CD8-positive, alpha-beta memory T cell (primary cell): ENCODE data around the gene ZNF563. TPM values are rescaled to one million over a fixed set of nuclear protein-coding genes. Genes with fewer than 3 reads are reported as not detected.

Source experiments
- CTCF ChIA-PET: fragments of 350-600 bp; sonication (Branson Sonifier 250); formaldehyde crosslinking; loops from one replicate; lab custom pipeline; 2021; ENCODE audit warnings: antibody characterized with exemption; lab: Charles Lee
- POLR2A ChIA-PET: fragments of 350-600 bp; sonication (Branson Sonifier 250); formaldehyde crosslinking; loops from one replicate; lab custom pipeline; 2021; ENCODE audit warnings: antibody characterized with exemption; lab: Charles Lee
- DNase-seq, 5 donors: peaks; one replicate each; pipeline versions ENCODE4 v3.0.0 to v3.0.0-alpha.2; 2020 to 2022; ENCODE audit warnings: mixed read lengths in 1 of 5
- H3K27ac ChIP-seq: one replicate; pipeline ENCODE4 v1.7.0; 2013; ENCODE audit warnings: low read depth, mild to moderate bottlenecking, low read length, moderate library complexity
- H3K27me3 ChIP-seq: 2 replicates; pipeline ENCODE4 v1.7.0; 2013; ENCODE audit warnings: low read length, mild to moderate bottlenecking; ENCODE audit not compliant: insufficient read depth, poor library complexity, severe bottlenecking
- H3K36me3 ChIP-seq: 2 replicates; pipeline ENCODE4 v1.7.0; 2013; ENCODE audit warnings: mild to moderate bottlenecking, low read length, moderate library complexity; ENCODE audit not compliant: insufficient read depth
- H3K4me1 ChIP-seq: 2 replicates; pipeline ENCODE4 v1.7.0; 2013; ENCODE audit warnings: mild to moderate bottlenecking, low read length, moderate library complexity; ENCODE audit not compliant: insufficient read depth
- H3K4me3 ChIP-seq: 2 replicates; pipeline ENCODE4 v1.7.0; 2013; ENCODE audit warnings: mild to moderate bottlenecking, low read length
- H3K9me3 ChIP-seq: 2 replicates; pipeline ENCODE4 v1.7.0; 2013; ENCODE audit warnings: mild to moderate bottlenecking, low read length
- H3K27ac Mint-ChIP-seq, 8 donors: one replicate each; pipeline ENCODE4 v1.8.0; 2020 to 2021; ENCODE audit warnings: mixed read lengths in 8 of 8, mild to moderate bottlenecking in 6 of 8, inconsistent platforms in 3 of 8, moderate library complexity in 3 of 8
- H3K27me3 Mint-ChIP-seq, 2 donors: one replicate each; pipeline ENCODE4 v1.8.0; 2020 to 2021; ENCODE audit warnings: mixed read lengths in 2 of 2, mild to moderate bottlenecking in 1 of 2, moderate library complexity in 1 of 2
- H3K36me3 Mint-ChIP-seq, 3 donors: one replicate each; pipeline ENCODE4 v1.8.0; 2020 to 2021; ENCODE audit warnings: mixed read lengths in 3 of 3, inconsistent platforms in 1 of 3, mild to moderate bottlenecking in 1 of 3
- H3K4me1 Mint-ChIP-seq, 3 donors: one replicate each; pipeline ENCODE4 v1.8.0; 2020 to 2021; ENCODE audit warnings: mixed read lengths in 3 of 3, inconsistent platforms in 1 of 3, mild to moderate bottlenecking in 1 of 3
- H3K4me3 Mint-ChIP-seq, 7 donors: one replicate each; pipeline ENCODE4 v1.8.0; 2020 to 2021; ENCODE audit warnings: mixed read lengths in 7 of 7, mild to moderate bottlenecking in 6 of 7, moderate library complexity in 4 of 7, inconsistent platforms in 2 of 7
- H3K9me3 Mint-ChIP-seq, 5 donors: one replicate each; pipeline ENCODE4 v1.8.0; 2020 to 2022; ENCODE audit warnings: mixed read lengths in 5 of 5, mild to moderate bottlenecking in 3 of 5, moderate library complexity in 2 of 5, inconsistent platforms in 1 of 5
- polyA plus RNA-seq: library from polyadenylated mRNA; unstranded; fragments of 300-500 nt; fragmentation: Illumina TruSeq; gene quantifications from one replicate; pipeline ENCODE4 v1.2.3, GENCODE V29; 2021
- total RNA-seq, 2 experiments: library from RNA; stranded (reverse); gene quantifications; one replicate each; pipeline ENCODE4 v1.2.3, GENCODE V29; 2021

Gene ZNF563
- 1 to 10 TPM; 2.8 to 3.5 TPM for total RNA-seq
- polyA plus RNA-seq: 3.5 TPM

DNA sequence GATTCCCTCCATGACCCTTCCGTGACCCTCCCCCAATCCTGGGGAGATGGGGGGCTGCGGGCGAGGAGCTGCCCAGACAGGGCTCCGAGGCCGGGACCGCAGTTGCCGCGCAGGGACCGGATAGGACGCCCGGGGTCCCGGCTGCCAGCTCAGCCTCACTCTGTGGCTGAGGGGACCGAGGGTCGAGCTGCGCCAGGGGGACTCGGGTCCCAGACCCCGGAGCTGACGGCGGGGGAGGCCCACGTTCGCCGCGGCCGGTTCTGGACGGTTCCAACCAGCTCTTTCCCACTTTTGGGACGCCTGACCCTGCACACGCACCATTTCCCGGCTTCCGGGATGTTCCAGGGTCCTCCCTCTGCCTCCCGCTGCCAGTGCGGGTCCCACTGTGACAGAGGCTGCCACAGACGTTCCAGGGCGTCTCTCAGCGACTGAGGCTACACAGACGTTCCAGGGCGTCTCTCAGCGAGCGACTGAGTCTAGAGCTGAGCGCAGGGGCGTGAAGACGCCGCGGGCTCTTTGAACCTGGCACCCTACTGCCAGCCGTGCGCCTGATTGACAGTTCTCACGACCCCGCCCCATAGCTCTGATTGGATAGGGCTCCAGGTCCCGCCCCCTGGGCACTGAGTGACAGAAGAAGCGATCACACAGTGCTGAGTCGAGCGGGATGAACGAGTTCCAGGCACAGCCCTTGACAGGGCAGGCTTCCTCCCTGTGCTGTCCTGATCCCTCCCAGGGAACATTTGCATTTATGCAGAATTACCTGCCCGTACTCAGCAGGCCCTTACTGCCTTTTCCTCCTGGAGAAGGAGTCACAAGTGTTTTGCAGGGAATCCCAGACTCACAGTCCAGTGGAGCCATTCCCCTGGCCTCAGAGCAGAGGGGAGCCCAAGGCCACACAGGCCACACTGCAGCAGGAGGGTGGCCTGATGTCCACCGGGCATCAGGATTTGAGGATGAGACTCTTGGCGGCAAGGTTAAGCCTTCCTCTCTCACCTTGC, at the start of gene ZNF563:
TSS of gene ZNF563 (minus strand) at position 472 of the 998 bp plus-strand sequence. CDS start at position 321, 151 bp downstream.
- Histone ChIP-seq H3K36me3 (no peaks in the 10 kb centered on the region), H3K9me3 (no peaks in the 10 kb centered on the region), H3K4me3 (peak within 1 kb of the TSS; percentile 79), H3K27me3 (no peaks in the 10 kb centered on the region), H3K4me1 (peaks cover 23% of the 10 kb centered on the region), H3K27ac (peak within 1 kb of the TSS; percentile 60)
- H3K9me3 Mint-ChIP-seq: no peaks in the 10 kb centered on the region
- ChIA-PET POLR2A (interaction anchor here (0.6 to 3.1 kb wide), 12 partner anchors 16 to 851 kb away, joined by 3 to 21 read pairs (median 4); partner anchors contain the start of genes MAN2B1, WDR83, ZNF136 and ZNF44), CTCF (interaction anchor here (0.6 to 1.9 kb wide), 6 partner anchors 16 to 192 kb away, joined by 3 to 9 read pairs (median 7); partner anchors contain the start of genes ZNF44 and ZNF442)
- peak within 1 kb of the TSS; percentile 89 to 100 (median 99) for H3K4me3 Mint-ChIP-seq
- H3K36me3 Mint-ChIP-seq: peaks cover 0 to 7% (median 1%) of the 10 kb centered on the region in 3 donors
- peak within 1 kb of the TSS; percentile 96 to 100 (median 98) for H3K27ac Mint-ChIP-seq
- peaks cover 0 to 1% of the 10 kb centered on the region in 2 donors for H3K27me3 Mint-ChIP-seq
- peaks cover 35 to 44% (median 37%) of the 10 kb centered on the region in 3 donors for H3K4me1 Mint-ChIP-seq
- DNase-seq: peak; percentile 91 to 97 (median 93)

DNA sequence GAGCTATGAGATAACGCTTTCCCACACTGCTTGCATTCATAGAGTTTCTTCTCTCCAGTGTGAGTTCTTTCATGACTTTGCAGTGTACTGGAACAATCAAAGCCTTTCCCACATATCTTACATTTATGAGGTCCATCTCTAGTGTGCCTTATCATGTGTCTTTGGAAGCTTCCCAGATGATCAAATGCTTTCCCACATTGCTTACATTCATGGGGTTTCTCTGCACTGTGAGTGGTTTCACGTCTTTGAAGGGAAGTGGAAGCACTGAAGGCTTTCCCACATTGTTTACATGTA, 47.0 kb upstream of the ZNF563 start:
- Mint-ChIP-seq H3K27ac (no peak overlapping the region), H3K4me3 (no peak overlapping the region), H3K27me3 (no peaks in the 10 kb centered on the region), H3K9me3 (peaks cover 36 to 82% (median 66%) of the 10 kb centered on the region in 5 donors), H3K36me3 (peaks cover 12 to 72% (median 46%) of the 10 kb centered on the region in 3 donors), H3K4me1 (no peaks in the 10 kb centered on the region)
- ChIA-PET CTCF (no interaction called here), POLR2A (no interaction called here)
- H3K9me3 ChIP-seq: peaks cover 23% of the 10 kb centered on the region
- no peak overlapping the region for H3K27ac ChIP-seq
- no peaks in the 10 kb centered on the region for H3K27me3 ChIP-seq
- H3K36me3 ChIP-seq: peaks cover 5% of the 10 kb centered on the region
- no peaks in the 10 kb centered on the region for H3K4me1 ChIP-seq
- H3K4me3 ChIP-seq: no peak overlapping the region
- no peak for DNase-seq

DNA sequence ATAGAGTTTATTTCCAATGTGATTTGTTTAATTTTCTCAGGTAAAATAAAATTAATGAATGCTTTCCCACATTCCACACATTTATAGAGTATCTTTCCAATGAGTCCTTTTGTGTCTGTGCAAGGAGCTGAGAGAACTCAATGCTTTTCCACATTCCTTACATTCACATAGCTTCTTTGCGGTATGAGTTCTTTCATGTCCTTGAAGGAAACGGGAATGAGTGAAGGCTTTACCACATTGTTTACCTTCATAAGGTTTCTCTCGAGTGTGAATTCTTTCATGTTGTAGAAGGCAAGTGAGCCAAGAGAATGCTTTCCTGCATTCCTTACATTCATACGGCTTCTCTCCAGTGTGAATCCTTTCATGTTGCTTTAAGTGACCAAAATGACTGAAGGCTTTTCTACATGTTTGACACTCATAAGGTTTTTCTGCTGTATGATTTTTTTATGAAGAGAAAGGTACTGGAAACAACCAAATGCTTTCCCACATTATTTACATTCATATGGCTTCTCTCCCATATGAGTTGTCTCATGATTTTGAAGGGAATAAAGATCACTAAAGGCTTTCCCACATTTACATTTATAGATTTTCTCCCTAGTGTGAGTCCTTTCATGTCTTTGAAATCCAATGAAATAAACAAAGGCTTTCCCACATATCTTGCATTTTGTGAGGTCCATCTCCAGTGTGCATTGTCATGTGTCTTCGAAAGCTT, 46.5 kb upstream of the ZNF563 start:
- Mint-ChIP-seq H3K27me3 (no peaks in the 10 kb centered on the region), H3K9me3 (peaks cover 39 to 79% (median 68%) of the 10 kb centered on the region in 5 donors), H3K27ac (no peak overlapping the region), H3K36me3 (peaks cover 12 to 67% (median 45%) of the 10 kb centered on the region in 3 donors), H3K4me3 (no peak overlapping the region), H3K4me1 (no peaks in the 10 kb centered on the region)
- no peaks in the 10 kb centered on the region for H3K4me1 ChIP-seq
- DNase-seq: no peak
- peaks cover 23% of the 10 kb centered on the region for H3K9me3 ChIP-seq
- POLR2A ChIA-PET: no interaction called here
- CTCF ChIA-PET: no interaction called here
- no peak overlapping the region for H3K27ac ChIP-seq
- no peak overlapping the region for H3K4me3 ChIP-seq
- H3K27me3 ChIP-seq: no peaks in the 10 kb centered on the region
- peaks cover 5% of the 10 kb centered on the region for H3K36me3 ChIP-seq

GRCh38 chr19:12374026-12374425, 40.6 kb upstream of the ZNF563 start:
- ChIA-PET POLR2A (interaction anchor here (0.6 kb wide), 1 partner anchor 11 kb away, joined by 6 read pairs; no protein-coding TSS in a partner anchor), CTCF (no interaction called here)
- H3K4me3 Mint-ChIP-seq: no peak overlapping the region

DNA sequence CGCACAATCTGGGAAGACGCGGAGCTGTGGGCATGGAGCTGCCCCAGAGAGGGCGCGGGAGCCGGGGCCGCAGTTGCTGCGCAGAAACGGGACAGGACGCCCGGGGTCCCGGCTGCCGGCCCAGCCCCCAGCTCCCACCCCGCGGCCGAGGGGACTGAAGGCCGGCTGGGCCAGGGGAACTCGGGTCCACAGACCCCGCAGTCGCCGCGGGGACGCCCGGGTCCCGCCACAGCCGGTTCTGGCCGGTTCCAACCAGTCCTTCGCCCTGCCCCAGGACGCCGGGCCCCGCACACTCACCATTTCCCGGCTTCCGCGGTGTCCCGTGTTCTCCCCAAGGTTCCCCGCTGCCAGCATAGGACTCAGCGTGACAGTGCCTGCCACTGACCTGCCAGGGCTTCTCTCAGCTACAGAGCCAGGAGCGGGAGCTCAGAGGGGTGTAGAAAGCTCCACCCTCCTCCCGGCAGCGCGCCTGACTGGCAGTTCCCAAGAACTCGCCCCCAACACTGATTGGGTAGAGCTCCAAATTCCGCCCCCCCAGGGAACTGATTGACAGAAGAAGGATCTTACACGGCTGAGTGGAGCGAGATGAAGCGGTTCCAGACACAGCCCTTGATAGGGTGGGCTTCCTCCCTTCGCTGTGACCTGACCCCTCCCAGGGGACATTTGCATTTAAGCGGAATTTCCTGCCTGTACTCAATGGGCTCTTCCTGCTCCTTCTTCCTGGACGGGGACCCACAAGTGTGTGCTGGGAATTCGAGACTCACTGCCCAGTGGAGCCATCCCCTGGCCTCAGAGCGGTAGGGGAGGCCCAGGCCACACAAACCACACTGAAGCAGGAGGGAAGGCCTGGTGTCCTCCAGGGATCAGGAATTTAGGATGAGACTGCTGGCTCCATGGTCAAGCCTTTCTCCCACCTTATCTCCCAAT, 32.1 kb upstream of the ZNF563 start, which contains the start of gene ZNF442:
TSS of gene ZNF442 (minus strand) at position 448 of the 927 bp plus-strand sequence. CDS start 2,052 bp downstream, outside the sequence.
- Histone ChIP-seq H3K27ac (peak within 1 kb of the TSS; percentile 69), H3K4me3 (peak within 1 kb of the TSS; percentile 63), H3K9me3 (no peaks in the 10 kb centered on the region), H3K27me3 (no peaks in the 10 kb centered on the region), H3K36me3 (no peaks in the 10 kb centered on the region), H3K4me1 (peaks cover 11% of the 10 kb centered on the region)
- Mint-ChIP-seq H3K36me3 (peaks cover 0 to 8% (median 6%) of the 10 kb centered on the region in 3 donors), H3K4me3 (peak within 1 kb of the TSS; percentile 87 to 97 (median 95)), H3K4me1 (peaks cover 21 to 25% (median 22%) of the 10 kb centered on the region in 3 donors), H3K27ac (peak within 1 kb of the TSS; percentile 50 to 92 (median 80)), H3K27me3 (no peaks in the 10 kb centered on the region), H3K9me3 (peaks cover 0 to 6% (median 0%) of the 10 kb centered on the region in 5 donors)
- peak; percentile 57 to 87 (median 76) for DNase-seq
- CTCF ChIA-PET: interaction anchor here (0.9 to 1.2 kb wide), 3 partner anchors 32 to 441 kb away, joined by 3 to 6 read pairs (median 3); partner anchors contain the start of genes ZNF136, ZNF563 and ZNF700
- POLR2A ChIA-PET: interaction anchor here (0.5 to 2.0 kb wide), 7 partner anchors 32 to 442 kb away, joined by 3 to 18 read pairs (median 3); partner anchors contain the start of gene ZNF563

More at GRCh38 chr19:12374026-12374425, 40.6 kb upstream of the ZNF563 start:
- H3K4me1 Mint-ChIP-seq: no peaks in the 10 kb centered on the region
- H3K4me3 ChIP-seq: no peak overlapping the region
- no peaks in the 10 kb centered on the region for H3K27me3 Mint-ChIP-seq
- H3K36me3 Mint-ChIP-seq: peaks cover 2 to 30% (median 4%) of the 10 kb centered on the region in 3 donors
- no peaks in the 10 kb centered on the region for H3K36me3 ChIP-seq
- H3K9me3 Mint-ChIP-seq: peaks cover 19 to 42% (median 32%) of the 10 kb centered on the region in 5 donors
- H3K9me3 ChIP-seq: peaks cover 5% of the 10 kb centered on the region
- no peak for DNase-seq
- H3K27ac Mint-ChIP-seq: no peak overlapping the region
- no peaks in the 10 kb centered on the region for H3K4me1 ChIP-seq
- no peak overlapping the region for H3K27ac ChIP-seq
- no peaks in the 10 kb centered on the region for H3K27me3 ChIP-seq

- H3K27ac Mint-ChIP-seq: peak overlapping the region in 6 of 8 donors; percentile 50 to 88 (median 74)
- DNase-seq: peak in 2 of 5 donors; percentile 0 to 7
- Histone ChIP-seq H3K4me3 (peak overlapping the region; percentile 63), H3K9me3 (no peaks in the 10 kb centered on the region), H3K27ac (peak overlapping the region; percentile 69), H3K27me3 (no peaks in the 10 kb centered on the region), H3K36me3 (no peaks in the 10 kb centered on the region), H3K4me1 (peaks cover 11% of the 10 kb centered on the region)
- peaks cover 21 to 25% (median 22%) of the 10 kb centered on the region in 3 donors for H3K4me1 Mint-ChIP-seq
- ChIA-PET POLR2A (interaction anchor here (0.5 to 2.0 kb wide), 6 partner anchors 32 to 441 kb away, joined by 3 to 18 read pairs (median 3); partner anchors contain the start of gene ZNF563), CTCF (interaction anchor here (0.9 to 1.2 kb wide), 3 partner anchors 31 to 440 kb away, joined by 3 to 6 read pairs (median 3); partner anchors contain the start of genes ZNF136, ZNF563 and ZNF700)
- H3K9me3 Mint-ChIP-seq: peaks cover 0 to 6% (median 1%) of the 10 kb centered on the region in 5 donors
- H3K27me3 Mint-ChIP-seq: no peaks in the 10 kb centered on the region
- peaks cover 0 to 8% (median 6%) of the 10 kb centered on the region in 3 donors for H3K36me3 Mint-ChIP-seq
- peak overlapping the region; percentile 87 to 96 (median 94) for H3K4me3 Mint-ChIP-seq
Measured at GRCh38 chr19:12364391-12365235, 31.2 kb upstream of the ZNF563 start.
